Loucy (cell line): Measurements from ENCODE around the gene SLC46A2.

Experiments
- H2AFZ ChIP-seq: fragments of 200-600 bp; sonication (generic); 2 replicates; pipeline ENCODE4 v1.6.0; 2016; ENCODE audit warnings: antibody characterized with exemption, mild to moderate bottlenecking, low read length, moderate library complexity
- H3F3A ChIP-seq: fragments of 200-600 bp; 2 replicates; pipeline ENCODE4 v1.6.0; 2016; ENCODE audit warnings: antibody characterized with exemption, low read depth, mild to moderate bottlenecking
- H3K27me3 ChIP-seq: fragments of 200-600 bp; sonication (generic); 2 replicates; pipeline ENCODE4 v1.6.1; 2014; ENCODE audit warnings: low read length, mild to moderate bottlenecking; ENCODE audit not compliant: insufficient read depth, poor library complexity, severe bottlenecking
- H3K36me3 ChIP-seq: fragments of 200-600 bp; sonication (generic); 2 replicates; pipeline ENCODE4 v1.6.1; 2016; ENCODE audit warnings: low read length; ENCODE audit not compliant: insufficient read depth
- H3K4me1 ChIP-seq: fragments of 200-600 bp; sonication (generic); 2 replicates; pipeline ENCODE4 v1.5.1; 2014; ENCODE audit warnings: low read length, mild to moderate bottlenecking; ENCODE audit not compliant: insufficient read depth, poor library complexity, severe bottlenecking
- H3K4me2 ChIP-seq: fragments of 200-600 bp; sonication (generic); 2 replicates; pipeline ENCODE4 v1.6.0; 2014; ENCODE audit warnings: antibody characterized with exemption, low read length, low read depth, mild to moderate bottlenecking; ENCODE audit not compliant: poor library complexity, severe bottlenecking
- H3K4me3 ChIP-seq: fragments of 200-600 bp; sonication (generic); 2 replicates; pipeline ENCODE4 v1.5.1; 2014; ENCODE audit warnings: low read length, mild to moderate bottlenecking, mixed read lengths; ENCODE audit not compliant: poor library complexity, severe bottlenecking
- H3K79me2 ChIP-seq: fragments of 200-600 bp; sonication (generic); 2 replicates; pipeline ENCODE4 v1.6.1; 2014; ENCODE audit warnings: low read length; ENCODE audit not compliant: insufficient read depth
- H3K9ac ChIP-seq: fragments of 200-600 bp; sonication (generic); 2 replicates; pipeline ENCODE4 v1.6.0; 2014; ENCODE audit warnings: mild to moderate bottlenecking, low read depth, low read length, moderate library complexity; ENCODE audit not compliant: poor library complexity, severe bottlenecking
- H3K9me2 ChIP-seq: fragments of 200-600 bp; sonication (generic); replicated peaks from 2 replicates; pipeline ENCODE4 v1.6.1; 2016; ENCODE audit warnings: low read depth, low read length, mixed read lengths
- H3K9me3 ChIP-seq: fragments of 200-600 bp; sonication (generic); 2 replicates; pipeline ENCODE4 v1.6.1; 2014; ENCODE audit warnings: mild to moderate bottlenecking, antibody characterized with exemption, low read length, low read depth; ENCODE audit not compliant: insufficient read depth
- H4K20me1 ChIP-seq: fragments of 200-600 bp; sonication (generic); 2 replicates; pipeline ENCODE4 v1.6.0; 2014; ENCODE audit warnings: antibody characterized with exemption, low read length, mild to moderate bottlenecking; ENCODE audit not compliant: insufficient read depth, poor library complexity, severe bottlenecking
- EZH2phosphoT487 ChIP-seq: fragments of 200-600 bp; IDR thresholded peaks from 2 replicates; pipeline ENCODE4 v1.6.1; 2018; ENCODE audit warnings: antibody characterized with exemption, mild to moderate bottlenecking, moderate library complexity, borderline replicate concordance
- TF ChIP-seq, protein P1 (sequence below): fragments of 200-600 bp; sonication (generic); conservative IDR thresholded peaks from 2 replicates; pipeline ENCODE4 v1.5.1; 2014; ENCODE audit warnings: mild to moderate bottlenecking, antibody characterized with exemption, low read length

SLC46A2 gene

DNA sequence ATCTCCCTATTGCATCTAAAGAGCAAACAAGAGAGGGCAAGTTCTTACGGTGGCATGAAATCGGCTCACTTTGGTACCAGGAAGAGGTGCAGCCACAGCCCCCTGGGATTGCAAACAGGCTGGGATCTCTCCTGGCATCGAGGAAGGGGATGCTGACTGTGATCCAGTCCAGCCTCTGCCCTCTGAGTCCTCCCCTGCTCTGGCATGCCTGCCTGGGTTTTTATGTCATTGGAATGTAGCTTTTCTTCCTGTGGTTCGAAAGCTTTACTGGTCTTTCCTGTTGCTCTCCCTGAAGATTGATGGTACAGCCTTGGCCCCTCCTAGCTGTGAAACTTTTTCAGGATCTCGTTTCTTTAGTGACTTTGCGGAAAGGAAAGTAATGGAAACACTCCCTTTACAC is 6.6 kb downstream of the SLC46A2 start:
- H3K4me1 ChIP-seq = no peaks in the 10 kb centered on the region
- no peak overlapping the region for H2AFZ ChIP-seq
- no peaks in the 10 kb centered on the region for H3F3A ChIP-seq
- no peak overlapping the region for H3K4me3 ChIP-seq
- H3K9me2 ChIP-seq = no peaks in the 10 kb centered on the region
- no peaks in the 10 kb centered on the region for H3K9me3 ChIP-seq
- no peaks in the 10 kb centered on the region for H3K79me2 ChIP-seq
- no peaks in the 10 kb centered on the region for H3K36me3 ChIP-seq
- no peaks in the 10 kb centered on the region for H3K27me3 ChIP-seq
- H4K20me1 ChIP-seq = no peaks in the 10 kb centered on the region
- TF ChIP-seq EZH2phosphoT487 = no peak
- TF ChIP-seq, protein P1, sequence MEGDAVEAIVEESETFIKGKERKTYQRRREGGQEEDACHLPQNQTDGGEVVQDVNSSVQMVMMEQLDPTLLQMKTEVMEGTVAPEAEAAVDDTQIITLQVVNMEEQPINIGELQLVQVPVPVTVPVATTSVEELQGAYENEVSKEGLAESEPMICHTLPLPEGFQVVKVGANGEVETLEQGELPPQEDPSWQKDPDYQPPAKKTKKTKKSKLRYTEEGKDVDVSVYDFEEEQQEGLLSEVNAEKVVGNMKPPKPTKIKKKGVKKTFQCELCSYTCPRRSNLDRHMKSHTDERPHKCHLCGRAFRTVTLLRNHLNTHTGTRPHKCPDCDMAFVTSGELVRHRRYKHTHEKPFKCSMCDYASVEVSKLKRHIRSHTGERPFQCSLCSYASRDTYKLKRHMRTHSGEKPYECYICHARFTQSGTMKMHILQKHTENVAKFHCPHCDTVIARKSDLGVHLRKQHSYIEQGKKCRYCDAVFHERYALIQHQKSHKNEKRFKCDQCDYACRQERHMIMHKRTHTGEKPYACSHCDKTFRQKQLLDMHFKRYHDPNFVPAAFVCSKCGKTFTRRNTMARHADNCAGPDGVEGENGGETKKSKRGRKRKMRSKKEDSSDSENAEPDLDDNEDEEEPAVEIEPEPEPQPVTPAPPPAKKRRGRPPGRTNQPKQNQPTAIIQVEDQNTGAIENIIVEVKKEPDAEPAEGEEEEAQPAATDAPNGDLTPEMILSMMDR = no peak
- no peak overlapping the region for H3K9ac ChIP-seq
- no peak overlapping the region for H3K4me2 ChIP-seq

DNA sequence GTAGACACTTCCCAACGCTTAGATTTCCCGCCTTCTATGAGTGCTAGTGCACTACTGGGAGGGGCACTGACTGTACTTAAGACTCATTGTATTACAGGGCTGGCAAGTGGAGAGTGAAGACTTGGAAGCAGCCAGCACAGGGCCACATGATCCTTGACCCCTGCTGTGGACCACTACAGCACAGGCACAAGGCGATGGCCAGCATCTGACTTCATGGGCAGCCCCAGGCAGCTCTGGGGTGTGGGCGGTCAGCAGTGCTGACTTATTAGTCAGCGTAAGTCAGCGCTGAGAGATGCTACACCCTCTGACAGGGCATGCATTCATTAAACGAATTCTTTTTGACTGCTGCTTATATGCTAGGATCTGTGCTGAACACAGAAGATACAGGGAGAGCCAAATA is 9.3 kb downstream of the SLC46A2 start:
- H3K4me3 ChIP-seq = no peak overlapping the region
- no peaks in the 10 kb centered on the region for H3K27me3 ChIP-seq
- no peaks in the 10 kb centered on the region for H4K20me1 ChIP-seq
- H2AFZ ChIP-seq = no peak overlapping the region
- no peaks in the 10 kb centered on the region for H3K79me2 ChIP-seq
- no peaks in the 10 kb centered on the region for H3K9me2 ChIP-seq
- no peaks in the 10 kb centered on the region for H3F3A ChIP-seq
- H3K4me2 ChIP-seq = no peak overlapping the region
- no peak overlapping the region for H3K9ac ChIP-seq
- TF ChIP-seq EZH2phosphoT487 = no peak
- TF ChIP-seq, protein P1 = no peak
- no peaks in the 10 kb centered on the region for H3K4me1 ChIP-seq
- H3K36me3 ChIP-seq = no peaks in the 10 kb centered on the region
- H3K9me3 ChIP-seq = no peaks in the 10 kb centered on the region

DNA sequence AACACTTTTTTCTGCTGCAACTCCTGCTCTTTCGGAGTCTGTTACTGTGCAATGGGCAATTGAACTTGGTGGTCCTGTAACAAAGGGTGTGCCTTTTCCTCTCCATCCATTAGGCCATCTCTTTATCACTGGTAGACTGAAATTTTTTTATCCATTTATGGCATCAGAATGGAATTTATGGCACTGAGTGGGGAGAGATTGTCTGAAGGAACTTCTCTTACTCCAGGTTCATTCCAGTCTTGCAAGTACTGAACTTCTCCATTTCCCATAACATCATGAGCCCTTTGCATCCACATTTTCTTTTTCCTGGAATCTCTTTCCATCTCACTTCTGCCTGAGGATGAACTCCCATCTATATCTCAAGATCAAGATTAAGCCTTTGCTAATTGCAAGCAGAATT is 10.0 kb downstream of the SLC46A2 start:
- H2AFZ ChIP-seq = no peak overlapping the region
- H3K79me2 ChIP-seq = no peaks in the 10 kb centered on the region
- H3K9ac ChIP-seq = no peak overlapping the region
- no peaks in the 10 kb centered on the region for H4K20me1 ChIP-seq
- H3K9me2 ChIP-seq = no peaks in the 10 kb centered on the region
- no peak overlapping the region for H3K4me2 ChIP-seq
- H3K27me3 ChIP-seq = no peaks in the 10 kb centered on the region
- H3K4me3 ChIP-seq = no peak overlapping the region
- H3K36me3 ChIP-seq = no peaks in the 10 kb centered on the region
- TF ChIP-seq EZH2phosphoT487 = no peak
- TF ChIP-seq, protein P1 = no peak
- H3F3A ChIP-seq = no peaks in the 10 kb centered on the region
- no peaks in the 10 kb centered on the region for H3K9me3 ChIP-seq
- H3K4me1 ChIP-seq = no peaks in the 10 kb centered on the region
